Breast epithelium (tissue), 4 donors: ENCODE data around the gene INTS15. TPM values are rescaled to one million over a fixed set of nuclear protein-coding genes. Genes with fewer than 3 reads are reported as not detected.

Experiments used
- DNase-seq, 2 donors: peaks; one replicate each; pipeline ENCODE4 v3.0.0-alpha.2; 2019; ENCODE audit warnings: low spot score in 2 of 2
- H3K27ac ChIP-seq, 2 donors: fragments of 200-600 bp; sonication (generic) in 1 of 2; one replicate each; pipeline ENCODE4 v1.5.1; 2016 to 2019; ENCODE audit warnings: mild to moderate bottlenecking in 1 of 2
- H3K27me3 ChIP-seq, 2 donors: fragments of 200-600 bp; sonication (generic) in 1 of 2; one replicate each; pipeline versions ENCODE4 v1.5.1 to v1.6.0; 2017 to 2019; ENCODE audit warnings: control low read depth in 1 of 2, mild to moderate bottlenecking in 1 of 2
- H3K36me3 ChIP-seq: fragments of 200-600 bp; one replicate; pipeline ENCODE4 v1.5.1; 2019
- H3K4me1 ChIP-seq, 2 donors: fragments of 200-600 bp; sonication (generic); one replicate each; pipeline ENCODE4 v1.5.1; 2016 to 2019; ENCODE audit warnings: control low read depth in 1 of 2
- H3K4me3 ChIP-seq, 3 donors: fragments of 200-600 bp; sonication (generic); 1 replicate in 2 of 3; 2 replicates in 1 of 3; pipeline ENCODE4 v1.5.1; 2016 to 2019; ENCODE audit warnings: mild to moderate bottlenecking in 3 of 3, moderate library complexity in 2 of 3
- H3K9me3 ChIP-seq, 2 donors: fragments of 200-600 bp; sonication (generic) in 1 of 2; one replicate each; pipeline ENCODE4 v1.5.1; 2016 to 2019; ENCODE audit warnings: control low read depth in 1 of 2
- POLR2A ChIP-seq: fragments of 450-650 bp; IDR thresholded peaks from one replicate; pipeline ENCODE4 v1.6.1; 2016; ENCODE audit warnings: antibody characterized with exemption, mild to moderate bottlenecking, moderate library complexity
- POLR2AphosphoS5 ChIP-seq, 3 donors: sonication (generic); formaldehyde crosslinking; IDR thresholded peaks; one replicate each; pipeline ENCODE4 v1.6.1; 2017; ENCODE audit warnings: antibody characterized with exemption in 3 of 3
- intact Hi-C: fragments of 100-400 bp; cut with DNase I; formaldehyde crosslinking; loops from one replicate; pipeline ENCODE4 v1.15.1; 2023; ENCODE audit warnings: low total_unique reads
- total RNA-seq, 3 donors: library from RNA; depleted of rRNA; stranded (reverse); fragments of >200 nt; gene quantifications; one replicate each; pipeline ENCODE4 v1.1.0, GENCODE V29; 2016
- TF ChIP-seq, protein P1 (sequence below), 3 donors: fragments of 450-650 bp; IDR thresholded peaks; one replicate each; pipeline ENCODE4 v1.5.1; 2016 to 2017; ENCODE audit warnings: antibody characterized with exemption in 3 of 3, mild to moderate bottlenecking in 3 of 3, moderate library complexity in 3 of 3

Gene INTS15
- total RNA-seq, 3 donors from 2014 or later = 22.9 to 36.4 (median 28.2) TPM

DNA sequence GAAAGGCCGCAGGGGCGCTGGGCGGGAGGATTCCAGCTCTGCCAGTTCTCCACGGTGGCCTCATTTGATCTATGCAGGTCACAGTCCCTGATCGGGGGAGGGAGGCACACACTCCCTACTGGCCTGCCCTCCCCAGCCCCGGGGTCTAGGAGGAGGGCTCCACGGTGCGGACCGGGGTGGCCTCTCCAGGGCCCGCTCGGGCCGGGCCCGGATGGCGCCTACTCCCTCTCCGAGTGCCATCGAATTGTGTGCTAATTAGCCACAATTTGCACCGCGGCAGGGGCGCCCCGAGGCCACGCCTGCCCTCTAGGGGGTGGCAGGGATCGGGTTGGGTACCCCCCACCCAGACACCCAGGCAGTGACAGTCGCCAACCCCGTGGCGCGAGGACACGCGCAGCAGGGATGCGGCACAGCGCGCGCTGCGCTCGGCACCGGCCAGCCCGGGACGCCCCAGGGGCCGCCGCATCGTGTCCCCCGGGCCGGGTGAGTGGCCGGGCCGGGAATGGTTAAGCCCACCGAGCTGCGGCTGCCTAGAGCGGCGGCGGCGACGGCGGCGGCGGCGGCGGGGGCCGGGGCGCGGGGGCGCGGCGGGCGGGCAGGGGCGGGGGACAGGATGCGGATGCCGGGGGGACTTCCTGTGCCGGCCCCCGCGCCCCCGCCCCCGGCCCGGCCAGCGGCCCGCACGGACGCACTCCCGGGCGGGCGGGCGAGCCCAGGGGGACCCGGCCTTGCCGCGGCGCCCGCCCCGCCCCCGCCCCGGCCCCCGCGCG is 25.3 kb downstream of the INTS15 start, which contains the start of gene ZNF853:
Gene ZNF853, plus strand, starts transcription at position 658 of the 770 bp plus-strand sequence. CDS start 565 bp downstream, outside the sequence.
- Histone ChIP-seq H3K4me3 (peak within 1 kb of the TSS; percentile 56 to 94 (median 74)), H3K4me1 (no peaks in the 10 kb centered on the region), H3K36me3 (no peaks in the 10 kb centered on the region), H3K27ac (peak within 1 kb of the TSS in 1 of 2 donors; percentile 58), H3K27me3 (no peaks in the 10 kb centered on the region), H3K9me3 (no peaks in the 10 kb centered on the region)
- intact Hi-C loops = no loop called here
- DNase-seq = no peak
- TF ChIP-seq, protein P1, sequence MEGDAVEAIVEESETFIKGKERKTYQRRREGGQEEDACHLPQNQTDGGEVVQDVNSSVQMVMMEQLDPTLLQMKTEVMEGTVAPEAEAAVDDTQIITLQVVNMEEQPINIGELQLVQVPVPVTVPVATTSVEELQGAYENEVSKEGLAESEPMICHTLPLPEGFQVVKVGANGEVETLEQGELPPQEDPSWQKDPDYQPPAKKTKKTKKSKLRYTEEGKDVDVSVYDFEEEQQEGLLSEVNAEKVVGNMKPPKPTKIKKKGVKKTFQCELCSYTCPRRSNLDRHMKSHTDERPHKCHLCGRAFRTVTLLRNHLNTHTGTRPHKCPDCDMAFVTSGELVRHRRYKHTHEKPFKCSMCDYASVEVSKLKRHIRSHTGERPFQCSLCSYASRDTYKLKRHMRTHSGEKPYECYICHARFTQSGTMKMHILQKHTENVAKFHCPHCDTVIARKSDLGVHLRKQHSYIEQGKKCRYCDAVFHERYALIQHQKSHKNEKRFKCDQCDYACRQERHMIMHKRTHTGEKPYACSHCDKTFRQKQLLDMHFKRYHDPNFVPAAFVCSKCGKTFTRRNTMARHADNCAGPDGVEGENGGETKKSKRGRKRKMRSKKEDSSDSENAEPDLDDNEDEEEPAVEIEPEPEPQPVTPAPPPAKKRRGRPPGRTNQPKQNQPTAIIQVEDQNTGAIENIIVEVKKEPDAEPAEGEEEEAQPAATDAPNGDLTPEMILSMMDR (IDR thresholded peaks at IDR 0.05) = no peak
- no peak for TF ChIP-seq POLR2A
- TF ChIP-seq POLR2AphosphoS5 (IDR thresholded peaks at IDR 0.05) = no peak

DNA sequence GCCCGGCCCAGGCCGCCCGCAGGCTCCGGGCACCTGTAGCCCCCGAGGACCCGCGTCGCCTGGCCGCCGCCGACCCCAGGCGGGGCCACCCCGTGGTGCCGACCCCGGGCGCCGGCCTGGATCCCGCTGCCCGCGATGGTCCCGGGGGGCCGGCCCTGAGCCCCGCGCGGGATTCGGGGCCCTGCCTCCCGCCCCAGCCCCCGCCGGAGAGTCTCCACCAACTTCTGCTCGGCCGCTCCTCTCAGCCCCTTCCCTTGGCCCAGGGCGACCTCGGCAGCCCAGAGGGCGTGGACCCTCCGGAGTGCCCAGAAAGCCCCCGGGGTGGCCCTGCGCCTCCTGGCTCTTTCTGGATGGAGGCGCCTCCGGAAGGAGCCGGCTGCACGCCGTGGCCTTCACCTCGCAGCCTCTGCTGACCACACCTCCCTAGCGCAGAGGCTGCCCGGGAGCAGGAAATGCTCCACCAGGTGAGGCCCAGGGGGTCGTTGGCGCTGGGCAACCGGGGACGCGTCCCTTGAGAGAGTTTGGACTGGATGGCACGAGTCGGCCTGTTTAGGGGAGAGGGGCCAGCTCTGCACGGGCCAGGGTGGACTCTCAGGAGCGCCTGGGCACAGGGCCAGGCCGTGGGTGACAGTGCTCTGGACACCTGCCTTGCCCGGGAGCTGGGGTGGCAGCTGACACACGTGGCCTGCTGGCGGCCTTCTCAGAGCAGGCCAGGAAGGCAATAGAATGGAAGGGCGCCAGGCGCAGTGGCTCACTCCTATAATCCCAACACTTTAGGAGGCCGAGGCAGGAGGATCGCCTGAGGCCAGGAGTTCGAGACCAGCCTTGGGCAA is 26.1 kb downstream of the INTS15 start:
- Histone ChIP-seq H3K27me3 (no peaks in the 10 kb centered on the region), H3K36me3 (peaks cover 1% of the 10 kb centered on the region), H3K4me1 (no peaks in the 10 kb centered on the region), H3K9me3 (no peaks in the 10 kb centered on the region), H3K4me3 (peak overlapping the region; percentile 56 to 94 (median 74)), H3K27ac (peak overlapping the region in 1 of 2 donors; percentile 58)
- no peak for DNase-seq
- intact Hi-C loops = no loop called here
- TF ChIP-seq POLR2AphosphoS5 (IDR thresholded peaks at IDR 0.05) (no peak), POLR2A (no peak)
- TF ChIP-seq, protein P1 (IDR thresholded peaks at IDR 0.05) = no peak

DNA sequence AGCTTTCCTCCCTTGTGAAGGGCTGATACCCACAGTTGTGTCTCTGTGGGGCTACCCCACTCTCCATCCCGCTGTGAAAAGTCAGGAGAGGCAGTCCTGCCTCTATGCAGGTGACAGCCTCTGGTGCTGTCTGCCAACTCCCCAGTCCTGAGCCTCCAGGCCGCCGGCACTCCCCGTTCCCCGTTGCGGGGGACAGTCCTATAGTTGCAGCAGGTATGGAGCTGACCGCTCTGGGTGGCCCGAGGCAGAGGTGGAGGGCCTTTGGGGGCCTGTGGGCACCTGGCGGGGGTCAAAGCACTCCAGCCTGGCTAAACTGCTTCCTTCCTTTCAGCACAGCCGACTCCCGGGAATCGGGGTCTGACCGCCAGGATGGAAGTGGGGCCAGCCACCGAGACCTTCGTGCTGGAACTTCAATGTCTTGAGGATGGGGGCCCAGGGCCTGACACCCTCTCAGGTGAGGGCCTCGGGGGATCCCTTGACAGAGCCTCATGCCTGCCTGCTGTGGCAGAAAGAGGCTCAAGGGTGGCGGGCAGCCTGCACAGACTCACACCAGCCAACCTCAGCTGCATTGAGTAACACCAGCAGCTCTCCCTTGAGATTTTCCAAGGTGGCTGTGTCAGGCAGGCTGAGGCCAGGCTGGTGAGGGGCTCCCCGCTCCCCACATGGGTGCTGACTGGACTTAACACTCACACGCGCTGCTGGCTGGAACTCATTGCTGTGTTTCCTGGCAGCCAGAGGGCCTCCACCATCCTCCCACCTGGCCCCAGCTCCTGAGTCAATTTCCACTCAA is 27.2 kb downstream of the INTS15 start:
- Histone ChIP-seq H3K9me3 (no peaks in the 10 kb centered on the region), H3K27me3 (no peaks in the 10 kb centered on the region), H3K4me3 (peak overlapping the region in 1 of 3 donors; percentile 74), H3K27ac (no peak overlapping the region), H3K4me1 (no peaks in the 10 kb centered on the region), H3K36me3 (peaks cover 6% of the 10 kb centered on the region)
- TF ChIP-seq POLR2AphosphoS5 (IDR thresholded peaks at IDR 0.05) (no peak), POLR2A (no peak)
- TF ChIP-seq, protein P1 (IDR thresholded peaks at IDR 0.05) = no peak
- intact Hi-C loops = no loop called here
- DNase-seq = no peak

DNA sequence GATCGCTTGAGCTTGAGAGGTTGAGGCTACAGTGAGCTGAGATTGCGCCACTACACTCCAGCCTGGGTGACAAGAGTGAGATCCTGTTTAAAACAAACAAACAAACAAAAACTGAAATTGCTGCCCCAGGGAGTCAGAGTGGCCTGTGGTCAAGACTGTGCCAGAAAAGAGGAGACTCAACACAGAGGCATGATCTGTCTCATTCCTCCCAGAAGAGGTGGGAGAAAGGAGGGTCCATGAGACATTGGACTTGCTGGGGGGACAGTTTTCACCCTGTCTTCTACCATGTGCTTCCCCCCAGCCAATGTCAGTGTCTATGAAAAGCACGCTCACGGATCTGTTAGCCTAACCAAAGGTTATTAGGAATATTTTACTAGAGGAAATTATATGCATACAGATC is 28.8 kb downstream of the INTS15 start:
- Histone ChIP-seq H3K36me3 (peaks cover 6% of the 10 kb centered on the region), H3K27ac (no peak overlapping the region), H3K4me3 (no peak overlapping the region), H3K9me3 (no peaks in the 10 kb centered on the region), H3K4me1 (no peaks in the 10 kb centered on the region), H3K27me3 (no peaks in the 10 kb centered on the region)
- intact Hi-C loops = no loop called here
- no peak for DNase-seq
- TF ChIP-seq, protein P1 (IDR thresholded peaks at IDR 0.05) = no peak
- TF ChIP-seq POLR2A = no peak
- no peak for TF ChIP-seq POLR2AphosphoS5 (IDR thresholded peaks at IDR 0.05)
